Measurements from ENCODE around the gene LRRC8E. TPM values are rescaled to one million over a fixed set of nuclear protein-coding genes. Genes with fewer than 3 reads are reported as not detected.

LRRC8E gene
- total RNA-seq, 1 donor from 2014 or later = 6.6 TPM

DNA sequence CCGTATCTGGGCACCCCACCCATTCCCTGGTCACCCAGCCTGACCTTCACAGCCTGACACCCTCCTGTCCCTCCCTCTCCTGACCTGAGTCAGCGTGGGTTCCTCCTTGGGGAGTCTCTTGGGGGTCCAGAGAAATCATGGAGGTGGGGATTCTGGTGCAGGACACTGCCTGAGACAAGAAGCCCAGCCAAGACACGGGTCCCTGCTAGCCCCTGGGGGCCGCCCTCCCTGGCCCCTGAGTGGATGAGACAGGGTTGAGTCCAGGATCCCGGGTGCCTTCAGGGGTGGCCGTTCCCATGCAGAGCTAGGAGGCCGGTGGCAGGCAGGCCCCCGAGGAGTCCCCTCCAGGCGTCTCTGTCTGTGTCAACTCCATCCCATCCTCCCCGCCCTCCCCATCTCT is 17.0 kb downstream of the LRRC8E start:
- Histone ChIP-seq H3K9ac (ENCODE audit: low read length) (peak overlapping the region; percentile 92), H2AFZ (ENCODE audit: low read depth, low read length) (no peak overlapping the region), H3K27me3 (ENCODE audit: insufficient read depth, low read length) (no peaks in the 10 kb centered on the region), H3K4me2 (ENCODE audit: low read length) (peak overlapping the region; percentile 100), H3K4me3 (ENCODE audit: insufficient read depth, low read depth, low read length) (no peak overlapping the region), H4K20me1 (ENCODE audit: insufficient read depth, low read length) (peaks cover 49% of the 10 kb centered on the region), H3K9me3 (ENCODE audit: insufficient read depth, low read depth, low read length) (no peaks in the 10 kb centered on the region), H3K4me1 (ENCODE audit: insufficient read depth, low read length) (peaks cover 21% of the 10 kb centered on the region), H3K27ac (ENCODE audit: low read depth, low read length) (no peak overlapping the region), H3K79me2 (ENCODE audit: insufficient read depth, low read length) (peaks cover 45% of the 10 kb centered on the region), H3K36me3 (ENCODE audit: insufficient read depth, low read length) (no peaks in the 10 kb centered on the region)
- H3K9me3 Mint-ChIP-seq (ENCODE audit: unreplicated experiment) = peaks cover 2% of the 10 kb centered on the region
- no peak for DNase-seq (ENCODE audit: low read depth)
- TF ChIP-seq EZH2 (IDR thresholded peaks at IDR 0.05; ENCODE audit: insufficient read depth, low read length) = no peak
- TF ChIP-seq, protein P1, sequence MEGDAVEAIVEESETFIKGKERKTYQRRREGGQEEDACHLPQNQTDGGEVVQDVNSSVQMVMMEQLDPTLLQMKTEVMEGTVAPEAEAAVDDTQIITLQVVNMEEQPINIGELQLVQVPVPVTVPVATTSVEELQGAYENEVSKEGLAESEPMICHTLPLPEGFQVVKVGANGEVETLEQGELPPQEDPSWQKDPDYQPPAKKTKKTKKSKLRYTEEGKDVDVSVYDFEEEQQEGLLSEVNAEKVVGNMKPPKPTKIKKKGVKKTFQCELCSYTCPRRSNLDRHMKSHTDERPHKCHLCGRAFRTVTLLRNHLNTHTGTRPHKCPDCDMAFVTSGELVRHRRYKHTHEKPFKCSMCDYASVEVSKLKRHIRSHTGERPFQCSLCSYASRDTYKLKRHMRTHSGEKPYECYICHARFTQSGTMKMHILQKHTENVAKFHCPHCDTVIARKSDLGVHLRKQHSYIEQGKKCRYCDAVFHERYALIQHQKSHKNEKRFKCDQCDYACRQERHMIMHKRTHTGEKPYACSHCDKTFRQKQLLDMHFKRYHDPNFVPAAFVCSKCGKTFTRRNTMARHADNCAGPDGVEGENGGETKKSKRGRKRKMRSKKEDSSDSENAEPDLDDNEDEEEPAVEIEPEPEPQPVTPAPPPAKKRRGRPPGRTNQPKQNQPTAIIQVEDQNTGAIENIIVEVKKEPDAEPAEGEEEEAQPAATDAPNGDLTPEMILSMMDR (IDR thresholded peaks at IDR 0.05; ENCODE audit: insufficient read depth, low read depth, low read length) = no peak
- peaks cover 5% of the 10 kb centered on the region for H3K4me1 Mint-ChIP-seq (ENCODE audit: low read depth, unreplicated experiment)
- FAIRE-seq = no peak
- no peaks in the 10 kb centered on the region for H3K27me3 Mint-ChIP-seq (ENCODE audit: low read depth, unreplicated experiment)
- H3K36me3 Mint-ChIP-seq (ENCODE audit: low read depth, unreplicated experiment) = peaks cover 3% of the 10 kb centered on the region
- peak overlapping the region; percentile 89 for H3K27ac Mint-ChIP-seq (ENCODE audit: unreplicated experiment)
- peak overlapping the region; percentile 87 for H3K4me3 Mint-ChIP-seq (ENCODE audit: unreplicated experiment)

DNA sequence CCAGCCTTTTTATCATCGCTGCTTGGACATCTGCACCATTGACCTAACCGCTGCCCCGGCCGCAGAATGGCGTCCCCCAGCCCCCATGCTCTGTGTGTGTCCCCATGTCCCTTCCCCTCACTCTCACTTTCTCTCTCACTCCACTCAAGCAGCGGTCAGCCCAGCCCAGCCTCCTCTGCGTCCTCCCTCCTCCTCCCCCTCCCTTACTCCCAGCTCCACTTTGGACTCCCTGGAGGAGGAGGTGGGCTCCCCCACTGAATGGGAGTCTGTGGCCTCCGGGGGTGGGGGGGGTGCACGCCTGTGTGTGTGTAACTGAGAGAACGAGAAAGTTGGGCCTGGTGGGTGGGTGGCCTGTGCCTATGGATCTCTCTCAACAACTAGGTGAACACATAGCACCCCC is 17.5 kb downstream of the LRRC8E start:
- H4K20me1 ChIP-seq (ENCODE audit: insufficient read depth, low read length) = peaks cover 49% of the 10 kb centered on the region
- no peaks in the 10 kb centered on the region for H3K27me3 Mint-ChIP-seq (ENCODE audit: low read depth, unreplicated experiment)
- H3K27ac Mint-ChIP-seq (ENCODE audit: unreplicated experiment) = no peak overlapping the region
- peaks cover 2% of the 10 kb centered on the region for H3K9me3 Mint-ChIP-seq (ENCODE audit: unreplicated experiment)
- H2AFZ ChIP-seq (ENCODE audit: low read depth, low read length) = no peak overlapping the region
- TF ChIP-seq EZH2 (IDR thresholded peaks at IDR 0.05; ENCODE audit: insufficient read depth, low read length) = no peak
- TF ChIP-seq, protein P1 (IDR thresholded peaks at IDR 0.05; ENCODE audit: insufficient read depth, low read depth, low read length) = no peak
- no peaks in the 10 kb centered on the region for H3K27me3 ChIP-seq (ENCODE audit: insufficient read depth, low read length)
- H3K4me1 ChIP-seq (ENCODE audit: insufficient read depth, low read length) = peaks cover 21% of the 10 kb centered on the region
- FAIRE-seq = no peak
- H3K4me3 Mint-ChIP-seq (ENCODE audit: unreplicated experiment) = peak overlapping the region; percentile 51
- peak overlapping the region; percentile 100 for H3K4me2 ChIP-seq (ENCODE audit: low read length)
- H3K4me3 ChIP-seq (ENCODE audit: insufficient read depth, low read depth, low read length) = no peak overlapping the region
- no peaks in the 10 kb centered on the region for H3K36me3 ChIP-seq (ENCODE audit: insufficient read depth, low read length)
- no peak overlapping the region for H3K27ac ChIP-seq (ENCODE audit: low read depth, low read length)
- no peaks in the 10 kb centered on the region for H3K9me3 ChIP-seq (ENCODE audit: insufficient read depth, low read depth, low read length)
- H3K36me3 Mint-ChIP-seq (ENCODE audit: low read depth, unreplicated experiment) = no peaks in the 10 kb centered on the region
- H3K79me2 ChIP-seq (ENCODE audit: insufficient read depth, low read length) = peaks cover 45% of the 10 kb centered on the region
- peaks cover 5% of the 10 kb centered on the region for H3K4me1 Mint-ChIP-seq (ENCODE audit: low read depth, unreplicated experiment)
- no peak overlapping the region for H3K9ac ChIP-seq (ENCODE audit: low read length)
- DNase-seq (ENCODE audit: low read depth) = no peak

DNA sequence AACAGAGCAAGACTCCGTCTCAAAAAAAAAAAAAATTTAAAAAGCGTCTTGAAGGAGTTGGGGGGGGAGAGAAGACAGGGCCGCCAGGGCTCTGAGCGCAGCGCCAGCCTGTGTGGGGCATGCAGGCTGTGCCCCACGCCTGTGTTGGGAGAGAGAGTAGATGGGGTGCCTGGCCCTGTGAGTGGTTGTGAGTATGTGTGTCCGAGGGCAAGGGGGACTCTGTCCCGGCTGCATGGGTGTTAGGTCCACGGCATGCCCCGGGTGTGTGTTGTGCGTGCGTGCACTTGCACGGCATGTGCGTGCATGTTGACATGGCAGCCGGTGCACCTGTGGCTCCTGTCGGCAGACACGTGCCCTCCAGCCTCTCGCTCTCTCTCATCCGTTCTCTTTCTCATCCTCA is 18.8 kb downstream of the LRRC8E start:
- H3K36me3 ChIP-seq (ENCODE audit: insufficient read depth, low read length) = no peaks in the 10 kb centered on the region
- Mint-ChIP-seq H3K4me3 (ENCODE audit: unreplicated experiment) (no peak overlapping the region), H3K27ac (ENCODE audit: unreplicated experiment) (no peak overlapping the region), H3K4me1 (ENCODE audit: low read depth, unreplicated experiment) (peaks cover 5% of the 10 kb centered on the region), H3K27me3 (ENCODE audit: low read depth, unreplicated experiment) (no peaks in the 10 kb centered on the region), H3K9me3 (ENCODE audit: unreplicated experiment) (peaks cover 2% of the 10 kb centered on the region), H3K36me3 (ENCODE audit: low read depth, unreplicated experiment) (peaks cover 3% of the 10 kb centered on the region)
- H3K4me1 ChIP-seq (ENCODE audit: insufficient read depth, low read length) = peaks cover 21% of the 10 kb centered on the region
- no peak overlapping the region for H3K27ac ChIP-seq (ENCODE audit: low read depth, low read length)
- FAIRE-seq (no peak), DNase-seq (ENCODE audit: low read depth) (no peak)
- no peak overlapping the region for H3K9ac ChIP-seq (ENCODE audit: low read length)
- H3K4me3 ChIP-seq (ENCODE audit: insufficient read depth, low read depth, low read length) = no peak overlapping the region
- no peak overlapping the region for H3K4me2 ChIP-seq (ENCODE audit: low read length)
- H2AFZ ChIP-seq (ENCODE audit: low read depth, low read length) = no peak overlapping the region
- H4K20me1 ChIP-seq (ENCODE audit: insufficient read depth, low read length) = peaks cover 49% of the 10 kb centered on the region
- H3K27me3 ChIP-seq (ENCODE audit: insufficient read depth, low read length) = no peaks in the 10 kb centered on the region
- H3K9me3 ChIP-seq (ENCODE audit: insufficient read depth, low read depth, low read length) = no peaks in the 10 kb centered on the region
- no peak for TF ChIP-seq EZH2 (IDR thresholded peaks at IDR 0.05; ENCODE audit: insufficient read depth, low read length)
- TF ChIP-seq, protein P1 (IDR thresholded peaks at IDR 0.05; ENCODE audit: insufficient read depth, low read depth, low read length) = no peak
- peaks cover 45% of the 10 kb centered on the region for H3K79me2 ChIP-seq (ENCODE audit: insufficient read depth, low read length)

Measured in astrocyte (in vitro differentiated cells and primary cell).